Right cardiac atrium (tissue), 5 donors: ENCODE measurements around the gene CNTN5. TPM values are rescaled to one million over a fixed set of nuclear protein-coding genes. Genes with fewer than 3 reads are reported as not detected.

Experiments
- ATAC-seq, 2 donors: fragments of 200-7000 bp; cut with Tn5 transposase; one replicate each; pipeline versions ENCODE4 v1.8.0 to v1.9.1; 2020; ENCODE audit warnings: moderate library complexity in 2 of 2, mild to moderate bottlenecking in 1 of 2
- DNase-seq, 3 donors: peaks; one replicate each; pipeline ENCODE4 v3.0.0-alpha.2; 2020
- H3K27ac ChIP-seq: one replicate; pipeline ENCODE4 v1.5.1; 2013; ENCODE audit warnings: mild to moderate bottlenecking, low read length, control low read depth, moderate library complexity
- H3K27me3 ChIP-seq: one replicate; pipeline ENCODE4 v1.6.1; 2013; ENCODE audit not compliant: control insufficient read depth, insufficient read depth
- H3K4me1 ChIP-seq: one replicate; pipeline ENCODE4 v1.6.1; 2013; ENCODE audit warnings: low read length; ENCODE audit not compliant: control insufficient read depth, insufficient read depth
- H3K4me3 ChIP-seq: one replicate; pipeline ENCODE4 v1.5.1; 2013; ENCODE audit warnings: low read length, control low read depth
- H3K9me3 ChIP-seq: one replicate; pipeline ENCODE4 v1.6.1; 2013; ENCODE audit warnings: low read length; ENCODE audit not compliant: control insufficient read depth
- WGBS: extraction: QIAGEN DNeasy Blood & Tissue Kit; methylation state at CpG from one replicate; pipeline ENCODE4 v1.1.7; 2013; 5-methylcytosine and 5-hydroxymethylcytosine counted together
- intact Hi-C, 4 donors: fragments of 100-400 bp; cut with DNase I; formaldehyde crosslinking; loops; one replicate each; pipeline versions ENCODE4 v1.11.0 to v1.14.0; 2022 to 2023
- polyA plus RNA-seq: library from polyadenylated mRNA; stranded (reverse); fragments of 200-250 nt; gene quantifications from one replicate; pipeline ENCODE4 v1.2.3, GENCODE V29; 2013
- total RNA-seq, 4 donors: library from RNA; stranded (reverse); fragmentation: NEBNext Ultra II Directional; extraction: Animal tissue kit (Norgen Biotek cat#: 25700); gene quantifications; one replicate each; pipeline ENCODE4 v1.2.1, GENCODE V29; 2021
- donor health status: healthy with polysubstance abuse.
- donor health status: DM: no; HTN: yes; CAD: no.
- donor health status: DM: no; HTN: no; CAD: no.
- donor health status: DM: no; HTN: yes; CAD: no; lungs with severe emphysema.
- donor health status: DM: yes; HTN: yes; CAD: no.

CNTN5 gene
- total and polyA plus RNA-seq, 5 donors, result under 0.01 to 0.09 (median 0.08) TPM; not detected in 2

DNA sequence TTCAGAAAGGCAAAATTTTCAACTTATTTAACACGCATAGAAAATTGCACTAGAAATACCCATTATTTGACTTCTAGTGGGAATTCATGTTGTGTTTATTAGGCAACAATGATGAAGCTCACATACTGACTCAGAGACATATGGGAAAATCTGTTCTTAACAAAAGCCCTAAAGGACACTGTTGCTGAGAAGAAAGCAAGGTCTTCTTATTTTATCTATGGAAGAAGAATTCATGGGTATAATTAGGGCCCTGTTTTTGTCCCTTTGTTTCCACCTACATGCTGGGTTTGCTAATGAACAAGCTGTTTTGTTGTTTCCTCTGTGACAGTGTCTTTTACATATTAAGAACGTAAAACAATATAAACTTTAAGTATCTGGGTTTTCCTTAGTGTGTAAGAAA is 1059.6 kb downstream of the CNTN5 start:
- H3K9me3 ChIP-seq, result no peaks in the 10 kb centered on the region
- no peaks in the 10 kb centered on the region for H3K4me1 ChIP-seq
- no peak for DNase-seq
- H3K27ac ChIP-seq, result no peak overlapping the region
- no peak for ATAC-seq
- no peaks in the 10 kb centered on the region for H3K27me3 ChIP-seq
- 64% methylated on average over 2 of the region's 2 CpGs for WGBS
- intact Hi-C loops, result no loop called here
- H3K4me3 ChIP-seq, result no peak overlapping the region

DNA sequence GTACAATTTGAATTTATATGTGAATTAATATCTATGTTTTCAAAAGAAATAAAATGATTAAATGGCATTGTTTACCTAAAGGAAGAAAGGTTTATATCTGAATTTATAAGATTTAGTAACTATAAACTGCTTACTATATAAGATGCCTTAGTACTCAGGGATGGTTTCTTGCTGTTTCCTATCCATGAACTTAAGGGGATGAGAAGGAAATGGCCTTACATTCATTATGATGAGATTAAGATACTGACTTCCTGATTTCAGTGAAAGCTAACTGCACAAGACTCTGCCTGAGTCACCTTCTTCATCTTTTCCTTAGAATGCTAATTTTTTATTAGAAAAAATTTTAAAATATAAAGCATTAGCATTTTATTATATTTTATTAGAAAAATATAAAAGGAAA is 1060.1 kb downstream of the CNTN5 start:
- no peak for ATAC-seq

DNA sequence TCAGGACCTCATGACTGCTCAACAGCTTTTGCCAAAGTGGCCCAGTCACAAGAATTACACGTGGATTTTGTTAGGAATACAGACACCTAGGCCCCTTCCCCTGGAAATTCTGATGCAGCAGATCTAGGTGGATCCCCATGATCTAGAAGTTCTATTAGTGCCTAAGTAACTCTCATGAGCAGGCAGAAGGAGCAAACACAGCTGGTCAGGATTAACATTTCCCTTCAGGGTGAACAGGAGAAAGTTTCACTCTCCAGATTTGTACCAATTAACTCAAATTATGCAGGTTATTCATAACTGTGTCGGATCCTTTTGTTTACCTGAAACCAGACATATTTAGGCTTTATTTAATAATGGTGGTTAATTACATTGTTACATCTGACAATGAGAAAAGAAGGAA is 1072.9 kb downstream of the CNTN5 start:
- 85% methylated on average over 2 of the region's 2 CpGs for WGBS
- Histone ChIP-seq H3K9me3 (no peaks in the 10 kb centered on the region), H3K4me1 (no peaks in the 10 kb centered on the region), H3K27me3 (no peaks in the 10 kb centered on the region), H3K27ac (no peak overlapping the region), H3K4me3 (no peak overlapping the region)
- ATAC-seq (no peak), DNase-seq (no peak)
- intact Hi-C loops, result no loop called here

More for the DNA sequence above, 1060.1 kb downstream of the CNTN5 start:
- Histone ChIP-seq H3K27ac (no peak overlapping the region), H3K9me3 (no peaks in the 10 kb centered on the region), H3K4me3 (no peak overlapping the region), H3K27me3 (no peaks in the 10 kb centered on the region), H3K4me1 (no peaks in the 10 kb centered on the region)
- intact Hi-C loops, result no loop called here
- DNase-seq, result no peak

DNA sequence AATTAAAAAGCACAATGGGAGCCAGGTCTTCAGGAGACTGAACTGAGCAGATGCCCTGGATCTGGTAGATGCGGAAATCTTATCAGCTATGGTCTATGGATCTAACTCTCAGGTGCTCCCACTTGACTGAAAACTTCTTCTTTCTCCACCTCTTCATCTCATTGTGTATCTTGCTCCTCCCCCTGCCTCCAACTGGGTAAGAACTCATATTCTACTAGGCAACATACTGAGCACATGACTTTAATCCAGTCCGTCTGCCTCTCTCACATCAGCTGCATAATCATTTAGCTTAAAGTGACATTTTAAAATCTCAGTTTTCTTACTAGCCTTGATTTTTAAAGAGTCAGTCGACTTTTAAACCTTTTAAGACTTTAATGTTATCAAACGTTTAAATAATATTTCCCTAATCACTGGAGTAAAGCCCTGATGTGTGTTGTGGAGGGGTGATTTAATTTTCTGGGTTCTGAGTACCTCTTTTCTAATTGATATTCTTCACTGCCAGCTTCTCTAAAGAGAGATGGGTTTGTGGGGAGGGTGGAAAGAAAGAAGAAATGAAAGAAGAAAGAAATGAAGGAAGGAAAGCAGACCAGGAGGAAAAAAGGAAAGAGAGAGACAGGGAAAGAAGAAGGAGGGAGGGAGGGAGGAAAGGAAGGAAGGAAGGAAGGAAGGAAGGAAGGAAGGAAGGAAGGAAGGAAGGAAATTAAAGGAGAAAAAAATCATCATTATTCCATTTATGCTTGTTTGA is 1073.5 kb downstream of the CNTN5 start:
- DNase-seq (no peak), ATAC-seq (no peak)
- 70% methylated on average over 4 of the region's 4 CpGs for WGBS
- no peaks in the 10 kb centered on the region for H3K27me3 ChIP-seq
- H3K4me3 ChIP-seq, result no peak overlapping the region
- H3K4me1 ChIP-seq, result no peaks in the 10 kb centered on the region
- H3K9me3 ChIP-seq, result no peaks in the 10 kb centered on the region
- no peak overlapping the region for H3K27ac ChIP-seq
- intact Hi-C loops, result no loop called here

DNA sequence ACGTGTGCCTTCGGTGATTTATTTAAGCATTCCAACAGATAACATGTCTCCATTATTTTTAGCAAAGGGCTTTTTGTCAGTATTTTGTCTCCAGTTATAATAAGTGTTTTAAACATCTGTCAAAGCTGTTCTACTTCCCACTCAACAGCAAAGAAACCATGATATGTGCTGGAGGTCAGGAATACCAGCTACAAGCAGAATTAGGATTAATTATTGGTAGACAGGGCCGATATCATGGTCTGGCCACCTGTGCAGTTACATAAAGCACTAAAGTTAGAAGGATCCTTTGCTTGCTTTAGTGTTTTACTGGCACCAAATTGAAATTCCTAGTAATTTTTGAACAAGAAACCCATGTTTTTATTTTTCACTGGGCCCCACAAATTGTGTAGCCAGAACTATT is 1075.1 kb downstream of the CNTN5 start:
- 38% methylated on average over 3 of the region's 3 CpGs for WGBS
- ATAC-seq (no peak), DNase-seq (no peak)
- H3K27me3 ChIP-seq, result no peaks in the 10 kb centered on the region
- H3K4me3 ChIP-seq, result no peak overlapping the region
- intact Hi-C loops, result no loop called here
- no peak overlapping the region for H3K27ac ChIP-seq
- H3K4me1 ChIP-seq, result no peaks in the 10 kb centered on the region
- H3K9me3 ChIP-seq, result no peaks in the 10 kb centered on the region

DNA sequence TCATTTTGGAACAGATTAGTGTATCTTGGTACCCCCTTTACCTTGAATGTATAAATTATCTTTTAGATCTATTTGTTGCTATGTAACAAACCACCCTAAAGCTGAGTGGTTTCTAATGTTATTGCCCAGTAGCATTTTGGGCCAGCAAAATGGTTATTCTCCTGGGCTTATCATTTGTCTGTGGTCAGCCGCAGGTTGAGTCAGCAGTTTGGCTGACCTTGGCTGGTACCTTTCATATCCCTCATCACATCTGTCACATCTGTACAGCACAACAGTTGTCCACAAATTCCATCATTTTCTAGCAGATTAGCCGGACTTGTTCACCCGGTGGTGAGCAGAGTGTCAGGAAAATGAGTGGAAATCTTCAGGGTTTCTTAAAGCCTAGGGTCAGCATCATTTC is 1077.8 kb downstream of the CNTN5 start:
- no peak overlapping the region for H3K27ac ChIP-seq
- no peak for ATAC-seq
- DNase-seq, result no peak
- H3K4me3 ChIP-seq, result no peak overlapping the region
- no peaks in the 10 kb centered on the region for H3K27me3 ChIP-seq
- WGBS, result 69% methylated on average over 3 of the region's 3 CpGs
- no peaks in the 10 kb centered on the region for H3K4me1 ChIP-seq
- no peaks in the 10 kb centered on the region for H3K9me3 ChIP-seq
- intact Hi-C loops, result no loop called here

DNA sequence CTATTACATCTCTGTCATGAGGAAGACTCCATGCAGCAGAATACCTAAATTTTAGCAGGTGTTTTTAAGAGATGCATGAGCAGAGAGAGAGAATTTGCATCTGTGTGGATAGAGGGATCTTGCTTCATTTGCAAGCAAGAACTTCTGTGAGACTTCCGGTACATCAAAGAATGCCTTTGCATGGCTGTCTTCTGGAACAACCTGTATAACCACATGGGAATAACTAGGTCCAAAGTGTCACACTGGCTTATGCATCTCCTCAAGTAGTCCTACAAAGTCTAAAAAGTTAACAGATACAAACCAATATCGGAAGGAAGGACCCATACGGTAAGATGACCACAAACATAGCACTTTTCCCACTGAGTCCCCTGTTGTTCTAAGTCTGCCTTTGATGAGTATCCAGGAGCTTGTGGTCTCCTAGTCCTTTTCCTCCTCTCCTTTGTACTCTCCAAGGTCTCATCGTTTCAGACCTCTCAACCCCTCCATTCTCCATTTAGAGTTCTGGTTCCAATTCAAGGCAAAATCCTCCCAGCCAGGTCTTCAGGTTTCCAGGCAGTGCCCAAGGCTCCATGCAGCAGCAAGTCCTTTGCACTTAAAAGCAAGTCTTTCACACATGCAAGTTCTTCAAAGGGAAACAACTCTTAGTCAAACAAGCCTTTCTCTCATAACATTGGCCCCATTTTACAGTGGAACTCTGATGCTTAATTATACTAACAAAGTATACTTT is 1084.7 kb downstream of the CNTN5 start:
- H3K4me1 ChIP-seq, result no peaks in the 10 kb centered on the region
- intact Hi-C loops, result no loop called here
- H3K27me3 ChIP-seq, result no peaks in the 10 kb centered on the region
- H3K9me3 ChIP-seq, result no peaks in the 10 kb centered on the region
- H3K27ac ChIP-seq, result no peak overlapping the region
- ATAC-seq (no peak), DNase-seq (no peak)
- H3K4me3 ChIP-seq, result no peak overlapping the region
- WGBS, result 70% methylated on average over 4 of the region's 4 CpGs

DNA sequence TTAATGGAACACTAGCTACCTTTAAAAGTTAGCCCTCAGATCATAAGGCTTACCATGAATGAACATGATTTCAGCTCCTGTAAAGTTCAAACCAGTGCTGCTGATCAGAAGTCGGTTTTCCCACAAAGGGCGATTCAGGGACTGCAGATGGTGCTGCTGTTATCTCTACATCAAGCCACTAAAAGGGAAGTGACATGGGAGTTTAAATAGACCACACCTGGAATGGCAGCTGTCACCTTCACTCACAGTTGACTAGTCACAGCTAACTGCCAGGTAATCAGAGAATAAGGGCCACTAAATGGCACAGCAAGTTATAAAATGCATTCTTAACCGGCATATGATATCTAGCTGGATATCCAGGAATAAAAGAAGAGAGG is 1085.2 kb downstream of the CNTN5 start:
- Histone ChIP-seq H3K27me3 (no peaks in the 10 kb centered on the region), H3K27ac (no peak overlapping the region), H3K4me3 (no peak overlapping the region), H3K9me3 (no peaks in the 10 kb centered on the region), H3K4me1 (no peaks in the 10 kb centered on the region)
- DNase-seq (no peak), ATAC-seq (no peak)
- 40% methylated on average over 3 of the region's 3 CpGs for WGBS
- intact Hi-C loops, result no loop called here

DNA sequence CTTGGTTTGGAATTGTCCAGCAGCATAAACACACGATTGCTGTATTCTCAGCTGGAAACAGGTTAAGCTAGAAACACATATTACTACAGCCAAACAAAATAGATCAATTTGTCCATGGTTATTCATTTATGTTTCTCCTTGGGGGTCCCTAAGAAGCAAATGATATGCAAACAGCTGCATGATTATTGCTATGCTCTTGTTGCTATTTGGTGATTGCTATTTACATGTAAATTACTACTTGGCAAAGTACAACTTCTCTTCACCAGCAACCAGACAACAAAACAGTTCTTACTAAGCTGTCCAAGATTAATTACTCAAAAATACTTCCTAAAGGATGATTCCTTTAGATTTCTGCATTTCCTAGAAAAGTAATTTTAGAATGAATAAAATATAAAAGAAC is 1098.4 kb downstream of the CNTN5 start:
- Histone ChIP-seq H3K4me1 (no peaks in the 10 kb centered on the region), H3K4me3 (no peak overlapping the region), H3K27ac (no peak overlapping the region), H3K27me3 (no peaks in the 10 kb centered on the region), H3K9me3 (no peaks in the 10 kb centered on the region)
- 30% methylated on average over 1 of the region's 1 CpG for WGBS
- ATAC-seq (no peak), DNase-seq (no peak)
- intact Hi-C loops, result no loop called here

DNA sequence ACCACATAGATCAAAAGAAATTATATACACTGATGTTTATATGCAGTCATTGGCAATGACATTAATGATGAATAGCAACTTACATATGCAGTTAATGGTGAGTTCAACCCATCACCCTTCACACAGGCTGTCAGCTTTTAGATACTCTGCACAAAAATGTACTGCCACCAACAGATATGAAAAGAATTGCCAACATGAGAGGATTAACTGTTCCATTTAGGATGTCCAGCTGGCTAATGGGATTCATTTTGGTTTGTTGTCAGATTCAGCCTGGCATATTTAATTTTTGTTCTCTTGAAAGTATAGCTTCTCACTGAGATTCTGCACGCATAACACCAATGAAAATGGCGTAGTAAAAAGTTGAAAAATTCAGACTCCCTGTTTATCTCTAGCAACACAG is 1112.4 kb downstream of the CNTN5 start:
- WGBS, result 96% methylated on average over 2 of the region's 2 CpGs
- no peak for ATAC-seq
- no peak overlapping the region for H3K4me3 ChIP-seq
- H3K9me3 ChIP-seq, result no peaks in the 10 kb centered on the region
- H3K4me1 ChIP-seq, result no peaks in the 10 kb centered on the region
- intact Hi-C loops, result no loop called here
- no peak overlapping the region for H3K27ac ChIP-seq
- no peak for DNase-seq
- H3K27me3 ChIP-seq, result no peaks in the 10 kb centered on the region

DNA sequence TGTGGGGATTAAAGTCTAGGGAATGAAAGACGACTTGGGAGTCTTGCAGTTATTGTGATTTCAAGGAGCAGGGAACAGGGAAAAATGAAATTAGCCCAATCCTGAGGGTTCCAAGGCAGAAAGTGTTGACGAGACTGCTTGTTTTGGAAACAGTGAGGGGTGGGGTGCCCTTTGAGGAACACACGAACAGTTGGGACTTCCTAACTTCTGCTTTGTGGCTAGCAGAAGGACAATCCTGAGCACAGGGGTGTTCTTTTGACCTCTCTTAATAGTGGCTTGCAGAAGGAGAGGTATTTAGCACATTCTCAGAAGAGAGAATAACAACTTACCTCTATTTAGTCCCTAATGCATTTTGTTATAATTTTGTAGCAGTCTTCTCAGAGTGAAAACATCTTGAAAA is 1120.5 kb downstream of the CNTN5 start:
- H3K4me1 ChIP-seq, result no peaks in the 10 kb centered on the region
- DNase-seq (no peak), ATAC-seq (no peak)
- intact Hi-C loops, result no loop called here
- H3K27ac ChIP-seq, result no peak overlapping the region
- no peak overlapping the region for H3K4me3 ChIP-seq
- no peaks in the 10 kb centered on the region for H3K27me3 ChIP-seq
- no peaks in the 10 kb centered on the region for H3K9me3 ChIP-seq
- 62% methylated on average over 3 of the region's 3 CpGs for WGBS
